HFFc6 (cell line): Measurements from ENCODE around the gene DNMT3A. TPM values are rescaled to one million over a fixed set of nuclear protein-coding genes. Genes with fewer than 3 reads are reported as not detected.

Experiments
- DNase-seq: peaks from one replicate; pipeline ENCODE4 v3.0.0-alpha.2; 2018
- H3K27ac Mint-ChIP-seq: 2 replicates; pipeline ENCODE4 v1.8.0; 2020; ENCODE audit warnings: mild to moderate bottlenecking, mixed read lengths
- H3K27me3 Mint-ChIP-seq: 2 replicates; pipeline ENCODE4 v1.8.0; 2021; ENCODE audit warnings: mild to moderate bottlenecking, moderate library complexity, mixed read lengths; ENCODE audit not compliant: insufficient read depth
- H3K36me3 Mint-ChIP-seq: 2 replicates; pipeline ENCODE4 v1.8.0; 2021; ENCODE audit warnings: low read depth, mixed read lengths
- H3K4me1 Mint-ChIP-seq: 2 replicates; pipeline ENCODE4 v1.8.0; 2020; ENCODE audit warnings: low read depth, mixed read lengths
- H3K4me3 Mint-ChIP-seq: 2 replicates; pipeline ENCODE4 v1.8.0; 2020; ENCODE audit warnings: mild to moderate bottlenecking, moderate library complexity, mixed read lengths
- H3K9me3 Mint-ChIP-seq: 2 replicates; pipeline ENCODE4 v1.8.0; 2020; ENCODE audit warnings: mild to moderate bottlenecking, mixed read lengths
- microRNA-seq: library from miRNA; unstranded; fragments of <30 nt; microRNA quantifications from one replicate; pipeline ENCODE4, GENCODE V29; 2019
- total RNA-seq, 6 experiments: library from RNA; stranded (reverse); fragmentation: NEBNext Ultra II Directional; extraction: Animal tissue kit (Norgen Biotek cat#: 25700); gene quantifications; 2 replicates in 1 of 6; 3 replicates in 5 of 6; pipeline ENCODE4 v1.2.3, GENCODE V29; 2021
- TF ChIP-seq, protein P1 (sequence below): fragments of 200-600 bp; sonication (generic); IDR thresholded peaks from 2 replicates; pipeline ENCODE4 v1.5.0; 2021; ENCODE audit warnings: antibody characterized with exemption, mild to moderate bottlenecking

The DNMT3A gene
- total RNA-seq, 6 experiments from 2014 or later, result 3.5 to 5.2 (median 4.5) TPM

DNA sequence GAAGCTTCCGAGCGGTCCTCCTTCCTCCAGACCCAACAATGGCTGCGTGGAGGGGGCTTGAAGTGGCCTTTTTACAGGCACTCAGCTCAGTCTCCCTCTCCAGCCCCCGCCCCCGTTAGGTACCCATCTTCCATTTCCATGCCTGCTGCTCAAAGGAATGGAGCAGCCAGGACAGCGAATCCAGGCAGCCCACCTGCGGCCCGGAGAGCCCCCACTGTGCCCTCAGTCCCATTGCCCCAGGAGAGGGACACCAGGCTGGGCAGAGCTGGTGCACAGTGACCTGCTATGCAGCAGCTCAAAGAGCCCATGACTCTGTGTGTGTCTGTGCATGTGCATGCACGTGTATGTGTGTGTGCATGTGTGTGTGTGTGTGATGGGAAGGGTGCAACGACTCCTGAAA, 162.7 kb downstream of the DNMT3A start:
- peaks cover 5% of the 10 kb centered on the region; the same call in 1 of the 2 replicates for H3K9me3 Mint-ChIP-seq

More for the DNA sequence above, 162.7 kb downstream of the DNMT3A start:
- Mint-ChIP-seq H3K27me3 (peaks cover 22% of the 10 kb centered on the region), H3K4me1 (no peaks in the 10 kb centered on the region), H3K4me3 (no peak overlapping the region), H3K27ac (no peak overlapping the region), H3K36me3 (no peaks in the 10 kb centered on the region)
- DNase-seq, result no peak
- TF ChIP-seq, protein P1, sequence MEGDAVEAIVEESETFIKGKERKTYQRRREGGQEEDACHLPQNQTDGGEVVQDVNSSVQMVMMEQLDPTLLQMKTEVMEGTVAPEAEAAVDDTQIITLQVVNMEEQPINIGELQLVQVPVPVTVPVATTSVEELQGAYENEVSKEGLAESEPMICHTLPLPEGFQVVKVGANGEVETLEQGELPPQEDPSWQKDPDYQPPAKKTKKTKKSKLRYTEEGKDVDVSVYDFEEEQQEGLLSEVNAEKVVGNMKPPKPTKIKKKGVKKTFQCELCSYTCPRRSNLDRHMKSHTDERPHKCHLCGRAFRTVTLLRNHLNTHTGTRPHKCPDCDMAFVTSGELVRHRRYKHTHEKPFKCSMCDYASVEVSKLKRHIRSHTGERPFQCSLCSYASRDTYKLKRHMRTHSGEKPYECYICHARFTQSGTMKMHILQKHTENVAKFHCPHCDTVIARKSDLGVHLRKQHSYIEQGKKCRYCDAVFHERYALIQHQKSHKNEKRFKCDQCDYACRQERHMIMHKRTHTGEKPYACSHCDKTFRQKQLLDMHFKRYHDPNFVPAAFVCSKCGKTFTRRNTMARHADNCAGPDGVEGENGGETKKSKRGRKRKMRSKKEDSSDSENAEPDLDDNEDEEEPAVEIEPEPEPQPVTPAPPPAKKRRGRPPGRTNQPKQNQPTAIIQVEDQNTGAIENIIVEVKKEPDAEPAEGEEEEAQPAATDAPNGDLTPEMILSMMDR, result no peak

Small RNA genes lying within 50 kb of the gene (microRNA-seq; reads per million reads assigned to microRNA genes)
- 206 reads per million, percentile 58 among the genes with 10 or more reads in this experiment for gene MIR1301

Other genes starting within 250 kb of the DNMT3A start
- gene POMC, start 173.3 kb downstream of the DNMT3A start, total RNA-seq, result not detected